Measurements from ENCODE around the gene SERPIND1.

SERPIND1 gene

GRCh38 chr22:20775342-20775895 is 1.5 kb downstream of the SERPIND1 start:
- DNase-seq (ENCODE audit: low spot score), result no peak

GRCh38 chr22:20776624-20777405 is 2.9 kb downstream of the SERPIND1 start:
- DNase-seq (ENCODE audit: low spot score), result no peak

DNA sequence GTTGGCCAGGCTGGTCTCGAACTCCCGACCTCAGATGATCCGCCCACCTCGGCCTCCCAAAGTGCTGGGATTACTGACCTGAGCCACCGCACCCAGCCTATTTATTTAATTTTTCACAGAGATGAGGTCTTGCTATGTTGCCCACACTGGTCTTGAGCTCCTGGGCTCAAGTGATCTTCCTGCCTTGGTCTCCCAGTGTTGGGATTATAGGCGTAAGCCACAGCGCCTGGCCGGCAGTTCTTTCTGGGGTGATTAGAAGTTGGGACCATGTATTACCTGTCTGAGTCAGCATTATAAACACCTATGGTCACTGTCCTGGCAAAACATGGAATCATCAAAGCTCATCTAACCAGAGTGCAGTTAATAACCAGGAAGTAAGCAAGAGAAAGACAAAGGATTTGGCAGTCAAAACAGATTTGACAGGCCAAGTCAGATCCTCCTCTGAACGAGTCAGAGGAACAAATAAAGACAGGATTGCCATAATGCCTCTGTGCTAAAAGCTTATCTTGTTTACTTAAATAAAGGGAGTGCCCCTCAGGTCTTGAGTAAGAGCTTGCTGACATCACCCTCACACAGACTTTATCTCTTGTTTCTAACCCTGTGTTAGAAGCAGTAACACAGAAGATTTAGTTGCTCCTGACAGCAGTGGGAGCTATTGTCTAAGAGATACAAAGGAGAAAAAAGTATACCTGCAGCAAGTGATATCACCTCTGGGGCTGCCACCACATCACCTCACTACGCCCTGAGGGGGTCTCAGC is 3.7 kb downstream of the SERPIND1 start:
- DNase-seq (ENCODE audit: low spot score), result no peak

DNA sequence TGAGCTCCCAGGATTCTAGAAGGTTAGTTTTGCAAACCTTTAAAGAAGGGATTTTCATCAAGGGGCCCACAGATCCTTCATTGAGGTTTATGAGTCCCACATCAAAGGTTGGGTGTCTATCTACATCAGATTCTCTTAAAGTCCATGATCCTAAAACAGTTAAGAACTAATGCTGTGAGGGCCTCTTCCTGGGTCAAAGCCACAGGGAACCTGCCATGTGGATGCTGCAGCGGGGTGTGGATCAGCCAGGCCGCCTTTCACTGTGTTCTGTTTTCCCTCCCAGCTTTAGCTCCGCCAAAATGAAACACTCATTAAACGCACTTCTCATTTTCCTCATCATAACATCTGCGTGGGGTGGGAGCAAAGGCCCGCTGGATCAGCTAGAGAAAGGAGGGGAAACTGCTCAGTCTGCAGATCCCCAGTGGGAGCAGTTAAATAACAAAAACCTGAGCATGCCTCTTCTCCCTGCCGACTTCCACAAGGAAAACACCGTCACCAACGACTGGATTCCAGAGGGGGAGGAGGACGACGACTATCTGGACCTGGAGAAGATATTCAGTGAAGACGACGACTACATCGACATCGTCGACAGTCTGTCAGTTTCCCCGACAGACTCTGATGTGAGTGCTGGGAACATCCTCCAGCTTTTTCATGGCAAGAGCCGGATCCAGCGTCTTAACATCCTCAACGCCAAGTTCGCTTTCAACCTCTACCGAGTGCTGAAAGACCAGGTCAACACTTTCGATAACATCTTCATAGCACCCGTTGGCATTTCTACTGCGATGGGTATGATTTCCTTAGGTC is 5.3 kb downstream of the SERPIND1 start:
- no peak for DNase-seq (ENCODE audit: low spot score)

GRCh38 chr22:20779818-20780158 is 5.9 kb downstream of the SERPIND1 start:
- DNase-seq (ENCODE audit: low spot score), result no peak

DNA sequence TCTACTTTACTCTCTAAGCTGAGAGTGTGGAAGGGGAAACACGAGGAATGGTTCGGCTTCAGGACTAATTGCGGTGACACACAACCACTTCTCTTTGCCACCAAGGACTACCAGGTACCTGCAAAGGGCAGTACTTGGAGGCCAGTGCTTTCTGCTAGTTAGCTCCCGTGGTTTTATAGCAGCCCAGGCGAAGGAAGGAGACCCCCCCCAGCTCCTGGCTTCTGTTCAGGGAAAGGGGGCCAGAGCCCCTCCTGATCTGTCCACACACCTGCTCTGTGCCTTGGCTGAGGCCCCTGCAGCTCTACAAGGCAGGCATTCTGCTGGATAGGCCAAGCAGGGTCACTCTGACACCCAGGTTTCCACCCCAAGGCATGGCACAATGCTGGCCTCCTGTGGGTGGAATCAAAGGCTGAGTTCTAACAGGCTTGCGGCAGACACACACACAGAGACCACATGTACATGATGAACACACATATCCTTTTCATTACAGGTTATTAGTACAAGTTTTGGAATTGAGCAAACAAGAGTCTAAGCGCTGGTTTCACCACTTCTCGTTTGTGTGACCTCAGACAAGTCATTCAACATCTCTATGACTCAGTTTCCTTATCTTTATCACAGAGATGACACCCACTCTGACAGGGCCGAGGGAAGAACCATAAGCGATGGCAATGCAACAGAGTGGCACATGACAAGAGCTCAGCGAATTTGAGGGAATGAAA is 7.5 kb downstream of the SERPIND1 start:
- DNase-seq (ENCODE audit: low spot score), result no peak

DNA sequence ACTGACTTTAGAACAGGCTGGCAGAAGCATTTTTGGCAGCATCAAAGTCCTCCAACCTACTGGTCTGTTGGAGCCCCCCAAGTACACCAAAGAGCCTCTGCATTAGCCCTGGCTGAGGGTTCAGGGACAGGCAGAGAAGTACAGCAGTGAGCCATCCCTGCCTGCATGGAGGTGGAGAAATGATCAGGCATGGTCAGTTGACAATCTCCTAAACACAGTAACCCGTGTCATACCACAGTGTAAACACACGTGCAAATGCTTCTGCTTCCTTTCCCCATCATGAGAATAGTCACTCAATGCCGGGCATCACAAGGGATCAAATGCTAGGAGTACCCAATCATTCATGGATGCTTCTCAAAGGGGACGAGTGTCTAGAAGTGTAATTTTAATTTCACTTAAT is 8.2 kb downstream of the SERPIND1 start:
- DNase-seq (ENCODE audit: low spot score), result no peak

- DNase-seq (ENCODE audit: low spot score), result no peak
Measured at GRCh38 chr22:20782596-20783299, 8.8 kb downstream of the SERPIND1 start.

GRCh38 chr22:20783300-20783673 is 9.4 kb downstream of the SERPIND1 start:
- DNase-seq (ENCODE audit: low spot score), result no peak

GRCh38 chr22:20783844-20784723 is 10.2 kb downstream of the SERPIND1 start:
- peak; percentile 46 for DNase-seq (ENCODE audit: low spot score)

DNA sequence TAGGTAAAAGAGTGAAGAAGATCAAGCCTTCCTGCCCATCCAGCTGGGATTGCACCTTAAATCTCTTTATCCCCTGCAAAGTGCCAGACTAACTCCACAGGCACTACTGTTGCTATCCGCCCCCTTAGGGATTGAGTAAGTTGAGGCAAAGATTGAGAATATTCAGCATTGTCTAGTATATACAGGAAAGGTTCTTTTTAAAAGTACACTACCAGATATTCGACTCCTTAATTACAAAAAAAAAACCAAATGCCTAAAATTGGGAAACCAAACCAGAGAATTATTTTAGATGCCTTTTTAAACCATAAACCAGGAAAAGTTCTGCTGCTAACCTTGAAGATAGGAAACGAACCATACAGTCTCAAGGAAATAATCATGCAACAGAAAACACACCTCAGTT is 11.5 kb downstream of the SERPIND1 start:
- no peak for DNase-seq (ENCODE audit: low spot score)

GRCh38 chr22:20786048-20786447 is 12.1 kb downstream of the SERPIND1 start:
- no peak for DNase-seq (ENCODE audit: low spot score)

DNA sequence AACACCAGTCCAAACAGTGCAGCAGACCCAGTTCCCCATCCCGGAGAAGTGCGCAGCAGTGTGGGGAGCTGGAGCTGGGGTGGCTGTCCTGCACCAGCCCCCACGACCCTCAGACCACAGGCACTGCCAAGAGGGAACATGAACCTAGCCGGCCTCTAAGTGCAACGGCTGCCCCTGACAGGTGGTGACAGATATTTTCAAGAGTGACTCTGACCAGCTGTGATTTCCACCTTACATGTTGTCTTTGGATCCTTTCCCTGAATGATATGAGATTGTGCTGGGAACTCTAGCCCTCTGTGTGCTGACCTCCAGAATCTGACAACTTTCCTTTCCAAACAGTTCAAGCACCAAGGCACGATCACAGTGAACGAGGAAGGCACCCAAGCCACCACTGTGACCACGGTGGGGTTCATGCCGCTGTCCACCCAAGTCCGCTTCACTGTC is 12.6 kb downstream of the SERPIND1 start:
- DNase-seq (ENCODE audit: low spot score), result no peak

DNA sequence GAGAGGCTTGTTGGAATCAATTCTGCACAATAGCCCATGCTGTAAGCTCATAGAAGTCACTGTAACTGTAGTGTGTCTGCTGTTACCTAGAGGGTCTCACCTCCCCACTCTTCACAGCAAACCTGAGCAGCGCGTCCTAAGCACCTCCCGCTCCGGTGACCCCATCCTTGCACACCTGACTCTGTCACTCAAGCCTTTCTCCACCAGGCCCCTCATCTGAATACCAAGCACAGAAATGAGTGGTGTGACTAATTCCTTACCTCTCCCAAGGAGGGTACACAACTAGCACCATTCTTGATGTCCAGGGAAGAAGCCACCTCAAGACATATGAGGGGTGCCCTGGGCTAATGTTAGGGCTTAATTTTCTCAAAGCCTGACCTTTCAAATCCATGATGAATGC is 13.3 kb downstream of the SERPIND1 start:
- no peak for DNase-seq (ENCODE audit: low spot score)

- DNase-seq (ENCODE audit: low spot score), result no peak
Measured at GRCh38 chr22:20787746-20788626, 14.1 kb downstream of the SERPIND1 start.

DNA sequence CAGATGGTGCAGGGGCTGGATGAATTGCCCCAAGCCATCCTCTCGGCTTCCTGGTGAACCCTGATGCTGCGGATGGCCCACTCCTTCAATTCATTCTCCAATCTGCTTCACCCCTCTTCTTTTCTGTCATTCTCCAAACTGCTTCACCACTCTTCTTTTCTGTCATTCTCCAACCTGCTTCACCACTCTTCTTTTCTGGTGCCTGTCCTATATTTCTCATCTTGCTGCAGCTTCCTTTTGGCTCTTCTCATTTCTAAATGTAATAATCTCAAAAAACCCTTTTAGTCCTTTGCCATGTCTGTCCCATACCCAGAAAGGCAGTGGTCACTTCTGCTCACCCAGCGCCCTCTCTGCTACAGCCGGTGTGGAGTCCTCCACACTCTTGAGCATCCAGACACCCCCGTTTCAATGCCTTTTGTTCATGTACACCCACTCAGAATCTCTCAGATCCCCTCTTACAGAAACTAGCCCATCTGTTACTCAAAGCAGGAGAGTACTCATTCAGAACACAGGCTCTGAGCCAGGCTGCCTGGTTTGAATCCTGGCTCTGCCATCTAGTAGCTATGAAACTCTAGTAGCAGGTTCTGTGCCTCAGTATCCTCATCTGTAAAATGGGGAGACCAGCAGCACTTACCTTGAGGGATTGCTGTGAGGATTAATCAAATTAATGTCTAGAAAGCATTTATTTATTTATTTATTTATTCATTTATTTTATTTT is 14.9 kb downstream of the SERPIND1 start:
- no peak for DNase-seq (ENCODE audit: low spot score)

DNA sequence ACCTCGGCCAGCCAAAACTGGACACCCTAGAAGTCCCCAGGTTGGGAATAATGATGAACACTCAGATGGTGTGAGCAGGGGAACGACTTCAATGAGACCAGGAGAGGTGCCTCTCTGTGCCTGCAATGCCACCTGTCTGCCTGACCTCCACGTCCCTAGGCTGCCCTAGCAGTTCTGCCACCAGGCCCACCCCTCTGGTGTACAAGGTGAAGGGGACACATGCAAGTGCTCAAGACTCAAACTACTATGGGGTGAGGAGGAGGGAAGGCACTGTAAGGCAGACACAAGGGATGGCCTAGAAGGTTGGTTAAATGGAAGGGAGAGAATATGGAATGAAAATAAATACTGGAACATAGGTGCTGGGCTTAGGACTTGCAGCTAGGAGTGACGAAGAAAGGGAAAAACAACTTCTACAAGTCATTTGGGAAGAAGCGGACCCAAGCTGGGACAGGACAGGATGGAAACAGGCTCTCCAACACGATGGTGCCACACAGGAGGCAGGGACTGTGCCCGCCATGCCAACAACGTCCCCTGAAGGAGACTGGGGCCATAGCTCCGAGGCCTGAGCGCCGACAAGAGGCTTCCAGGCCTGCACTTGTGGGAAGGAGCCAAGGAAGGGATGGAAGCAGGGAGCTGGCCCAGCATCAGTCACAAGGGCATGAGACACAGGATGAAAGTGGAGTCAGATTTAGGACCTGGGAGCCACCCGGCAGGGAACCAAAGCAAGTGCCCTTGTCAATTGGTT is 18.5 kb downstream of the SERPIND1 start:
- no peak for DNase-seq (ENCODE audit: low spot score)
